ENCODE data around the gene ZDHHC13.

DNA sequence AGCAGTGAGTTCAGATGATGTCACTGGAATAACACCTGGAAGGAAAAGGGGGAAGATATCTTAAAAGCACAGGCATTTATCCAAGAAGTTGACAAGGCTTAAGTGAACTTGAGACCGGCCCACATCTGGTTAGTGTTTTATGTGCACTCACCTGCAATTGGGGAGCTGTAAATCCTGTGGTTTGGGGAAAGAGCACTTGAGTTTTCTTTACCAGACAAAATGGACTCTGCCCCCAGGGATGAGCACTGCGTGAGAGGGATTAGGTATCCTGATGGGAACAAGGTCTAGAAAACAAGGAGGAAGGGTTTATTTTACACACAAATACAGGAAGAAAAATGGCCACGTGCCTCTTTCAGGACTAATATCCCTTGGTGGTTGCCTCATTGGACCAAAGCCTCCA, 108.6 kb downstream of the ZDHHC13 start:
- no peak for TF ChIP-seq CTCF (IDR thresholded peaks at IDR 0.05)
- TF ChIP-seq TEAD4 (CRISPR knock-in tag; IDR thresholded peaks at IDR 0.05) = no peak
- no peak for TF ChIP-seq ATF3 (CRISPR knock-in tag; conservative IDR thresholded peaks at IDR 0.05)
- TF ChIP-seq ZNF263 (CRISPR knock-in tag; IDR thresholded peaks at IDR 0.05; ENCODE audit: low read depth) = no peak
- no peak for TF ChIP-seq JUN (CRISPR knock-in tag; IDR thresholded peaks at IDR 0.05)
- TF ChIP-seq STAT6 (CRISPR knock-in tag; conservative IDR thresholded peaks at IDR 0.05; ENCODE audit: low read depth) = no peak
- TF ChIP-seq, protein P1, sequence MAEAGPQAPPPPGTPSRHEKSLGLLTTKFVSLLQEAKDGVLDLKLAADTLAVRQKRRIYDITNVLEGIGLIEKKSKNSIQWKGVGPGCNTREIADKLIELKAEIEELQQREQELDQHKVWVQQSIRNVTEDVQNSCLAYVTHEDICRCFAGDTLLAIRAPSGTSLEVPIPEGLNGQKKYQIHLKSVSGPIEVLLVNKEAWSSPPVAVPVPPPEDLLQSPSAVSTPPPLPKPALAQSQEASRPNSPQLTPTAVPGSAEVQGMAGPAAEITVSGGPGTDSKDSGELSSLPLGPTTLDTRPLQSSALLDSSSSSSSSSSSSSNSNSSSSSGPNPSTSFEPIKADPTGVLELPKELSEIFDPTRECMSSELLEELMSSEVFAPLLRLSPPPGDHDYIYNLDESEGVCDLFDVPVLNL (CRISPR knock-in tag; IDR thresholded peaks at IDR 0.05; ENCODE audit: borderline replicate concordance, low read depth) = no peak

Data from WTC11 (cell line).